Measurements from ENCODE around the gene PBRM1.

- no peak for TF ChIP-seq CTCF (IDR thresholded peaks at IDR 0.05)
- TF ChIP-seq POLR2A (IDR thresholded peaks at IDR 0.05) = no peak
- TF ChIP-seq POLR2AphosphoS5 (IDR thresholded peaks at IDR 0.05) = no peak
These were observed 3.7 kb downstream of the PBRM1 start for GRCh38 chr3:52682016-52682415.

All from suprapubic skin (tissue), 4 donors.